Upper lobe of left lung (tissue), 4 donors: ENCODE data around the gene TFIP11.

Experiments
- POLR2A ChIP-seq, 4 donors: fragments of 450-650 bp; IDR thresholded peaks; one replicate each; pipeline ENCODE4 v1.5.1; 2016 to 2017; ENCODE audit warnings: antibody characterized with exemption in 4 of 4, mild to moderate bottlenecking in 2 of 4
- TF ChIP-seq, protein P1 (sequence below), 6 experiments: fragments of 450-650 bp in 4 of 6; fragments of 200-600 bp in 2 of 6; sonication (generic) in 2 of 6; IDR thresholded peaks; one replicate each; pipeline ENCODE4 v1.5.1; 2016 to 2019; ENCODE audit warnings: antibody characterized with exemption in 6 of 6

DNA sequence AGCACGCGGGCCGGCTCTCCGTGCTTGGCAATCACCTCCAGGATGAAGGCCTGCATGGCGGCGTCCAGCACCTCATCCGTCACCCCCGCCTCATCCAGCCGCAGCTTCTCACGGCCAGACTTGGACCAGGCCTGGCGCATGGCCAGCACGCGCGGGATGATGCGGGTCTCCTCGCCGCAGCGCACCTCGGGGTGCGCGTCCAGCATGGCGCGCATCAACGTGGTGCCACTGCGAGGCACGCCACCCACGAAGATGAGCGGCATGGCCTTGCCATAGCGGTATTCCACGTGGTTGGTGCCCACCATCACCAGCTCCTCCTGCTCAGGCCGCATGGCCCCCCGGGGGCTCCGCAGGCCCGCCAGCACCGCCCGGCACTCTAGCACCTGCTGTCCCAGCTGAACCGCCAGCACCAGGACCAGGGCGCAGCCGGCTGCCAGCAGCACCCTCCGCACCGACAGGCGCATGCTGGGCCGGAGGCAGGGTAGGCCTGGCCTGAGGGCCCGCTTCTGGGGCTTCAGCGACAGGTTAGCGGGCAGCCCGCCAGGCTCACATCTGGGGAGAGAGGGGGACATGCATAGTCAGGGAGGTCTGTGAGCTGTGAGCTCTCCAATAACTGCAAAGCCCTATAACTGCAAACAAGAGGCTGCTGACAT lies 29.0 kb upstream of the TFIP11 start:
- TF ChIP-seq POLR2A (IDR thresholded peaks at IDR 0.05) = no peak
- TF ChIP-seq, protein P1, sequence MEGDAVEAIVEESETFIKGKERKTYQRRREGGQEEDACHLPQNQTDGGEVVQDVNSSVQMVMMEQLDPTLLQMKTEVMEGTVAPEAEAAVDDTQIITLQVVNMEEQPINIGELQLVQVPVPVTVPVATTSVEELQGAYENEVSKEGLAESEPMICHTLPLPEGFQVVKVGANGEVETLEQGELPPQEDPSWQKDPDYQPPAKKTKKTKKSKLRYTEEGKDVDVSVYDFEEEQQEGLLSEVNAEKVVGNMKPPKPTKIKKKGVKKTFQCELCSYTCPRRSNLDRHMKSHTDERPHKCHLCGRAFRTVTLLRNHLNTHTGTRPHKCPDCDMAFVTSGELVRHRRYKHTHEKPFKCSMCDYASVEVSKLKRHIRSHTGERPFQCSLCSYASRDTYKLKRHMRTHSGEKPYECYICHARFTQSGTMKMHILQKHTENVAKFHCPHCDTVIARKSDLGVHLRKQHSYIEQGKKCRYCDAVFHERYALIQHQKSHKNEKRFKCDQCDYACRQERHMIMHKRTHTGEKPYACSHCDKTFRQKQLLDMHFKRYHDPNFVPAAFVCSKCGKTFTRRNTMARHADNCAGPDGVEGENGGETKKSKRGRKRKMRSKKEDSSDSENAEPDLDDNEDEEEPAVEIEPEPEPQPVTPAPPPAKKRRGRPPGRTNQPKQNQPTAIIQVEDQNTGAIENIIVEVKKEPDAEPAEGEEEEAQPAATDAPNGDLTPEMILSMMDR (IDR thresholded peaks at IDR 0.05) = no peak
